Kidney tubule cell (primary cell): ENCODE data around the gene IQSEC3.
A peak's percentile ranks its signal among the peaks of the same experiment; 100 is the strongest.
"Not testable (repeated sequence)": the region's sequence is repeated elsewhere in the genome, so short reads cannot be mapped to it uniquely, and the experiment has no call there.

Experiments
- DNase-seq: peaks from one replicate; pipeline ENCODE4 v3.0.0-alpha.2; 2018; ENCODE audit warnings: low spot score

IQSEC3 gene

DNA sequence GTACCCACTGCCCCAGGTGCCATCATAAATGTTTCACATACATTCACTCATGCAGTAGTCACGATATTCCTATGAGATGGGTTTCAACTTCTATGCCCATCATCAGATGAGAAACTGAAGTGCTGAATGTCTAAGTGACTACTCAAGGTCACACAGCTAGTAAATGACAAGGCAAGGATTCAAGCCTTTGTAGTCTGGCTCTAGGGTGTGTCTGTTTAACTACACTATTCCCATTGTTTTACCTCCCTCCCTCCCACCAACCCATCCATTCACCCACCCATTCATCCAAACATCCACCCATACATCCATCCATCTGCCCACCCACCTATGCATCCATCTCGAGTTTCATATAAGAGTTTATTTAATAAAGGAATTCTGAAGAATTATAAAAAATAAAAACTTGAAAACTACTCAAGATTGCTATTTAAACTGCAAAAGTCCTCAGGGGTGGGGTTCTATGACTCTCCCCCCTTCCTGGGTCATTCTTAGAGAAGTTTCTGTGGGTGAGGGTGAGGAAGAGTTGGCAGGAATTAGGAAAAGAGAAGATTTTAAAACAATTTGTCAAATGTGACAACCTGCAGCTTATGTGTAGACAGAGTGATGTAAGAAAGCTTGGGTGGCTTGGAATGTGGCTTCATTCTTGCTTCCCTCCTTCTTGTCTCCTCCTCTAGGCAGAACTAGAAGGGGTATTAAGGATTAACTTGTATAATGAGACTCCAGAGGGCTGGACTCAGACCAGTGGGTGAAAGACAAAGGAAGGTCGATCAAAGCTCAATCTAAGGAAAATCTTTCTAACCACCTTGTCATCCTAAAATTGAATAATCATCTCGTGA, 13.4 kb upstream of the IQSEC3 start:
- peak; percentile 8 for DNase-seq

DNA sequence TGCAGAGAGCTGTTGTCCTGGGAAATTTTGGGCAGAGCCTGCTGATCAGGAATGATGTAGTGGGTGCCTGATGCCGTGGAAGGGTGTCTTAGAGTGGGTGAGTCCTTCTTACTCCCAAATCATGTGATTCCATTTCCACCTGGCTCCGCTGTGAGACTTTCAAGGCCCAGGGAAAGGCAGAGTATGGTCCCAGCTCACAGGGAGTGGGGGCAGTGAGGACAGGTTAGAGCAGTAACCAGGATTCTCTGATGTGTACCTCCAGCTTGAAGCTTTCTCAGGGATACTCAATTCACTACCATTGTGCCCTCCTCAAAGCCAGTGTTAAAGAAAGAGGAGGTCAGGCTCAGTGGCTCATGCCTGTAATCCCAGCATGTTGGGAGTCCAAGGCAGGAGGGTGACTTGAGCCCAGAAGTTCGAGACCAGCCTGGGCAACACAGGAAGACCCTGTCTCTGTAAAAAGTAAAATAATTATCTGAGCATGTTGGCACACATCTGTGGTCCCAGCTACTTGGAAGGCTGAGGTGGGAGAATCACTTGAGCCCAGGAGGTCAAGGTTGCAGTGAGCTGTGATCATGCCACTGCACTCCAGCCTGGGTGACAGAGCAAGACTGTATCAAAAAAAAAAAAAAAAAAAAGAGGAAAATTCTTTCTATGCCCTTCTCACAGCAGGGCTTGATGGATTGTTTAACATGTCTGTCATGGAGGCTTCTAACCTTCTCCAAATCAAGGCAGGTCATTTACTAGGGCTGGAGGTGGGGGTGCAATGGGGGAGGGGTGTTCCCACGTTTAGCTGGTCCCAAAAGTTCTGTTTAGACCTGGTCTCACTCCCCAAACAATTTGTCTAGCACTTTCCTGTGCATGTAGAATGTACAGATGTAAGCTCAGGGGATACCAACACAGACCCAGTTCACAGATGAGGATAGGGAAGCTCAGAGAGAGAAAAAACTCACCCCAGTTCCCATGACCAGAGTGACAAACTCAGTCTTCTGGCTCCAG, 12.5 kb upstream of the IQSEC3 start:
- DNase-seq, result no peak

DNA sequence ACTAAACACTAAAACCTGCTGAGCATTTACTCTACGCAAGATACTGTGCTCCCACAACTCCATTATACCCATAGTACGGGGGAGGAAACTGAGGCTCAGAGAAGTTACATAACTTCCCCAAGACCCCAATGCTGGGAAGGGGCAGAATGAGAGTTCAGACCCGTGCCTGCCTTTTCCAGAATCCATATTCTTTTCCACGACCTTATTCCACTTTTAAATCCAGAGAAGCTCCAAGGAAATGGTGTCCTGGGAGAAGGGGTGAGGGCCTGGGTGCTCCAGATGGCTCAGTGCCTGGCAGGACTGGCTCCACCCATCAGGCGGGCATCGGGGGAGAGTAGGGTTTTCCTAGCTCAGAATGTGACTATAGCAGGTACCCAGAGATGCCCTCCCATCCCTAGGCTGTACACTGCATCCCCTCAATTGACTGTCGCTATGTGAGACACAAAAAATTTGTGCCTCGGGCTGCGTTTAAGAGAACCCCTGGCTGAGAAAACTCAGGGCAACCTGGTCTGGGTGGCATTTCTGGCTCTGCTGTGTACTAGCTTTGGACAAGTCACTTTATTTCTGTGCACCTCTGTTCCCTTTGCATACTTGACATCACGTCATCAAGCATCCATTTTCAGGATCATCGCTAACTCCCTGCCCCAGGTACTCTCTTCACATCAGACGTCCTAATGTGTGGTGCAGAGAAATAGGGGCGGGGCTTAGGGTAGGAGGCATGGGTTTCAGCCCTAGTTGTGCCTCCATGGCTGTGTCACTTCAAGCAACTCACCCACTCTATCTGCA, 11.6 kb upstream of the IQSEC3 start:
- DNase-seq, result no peak

DNA sequence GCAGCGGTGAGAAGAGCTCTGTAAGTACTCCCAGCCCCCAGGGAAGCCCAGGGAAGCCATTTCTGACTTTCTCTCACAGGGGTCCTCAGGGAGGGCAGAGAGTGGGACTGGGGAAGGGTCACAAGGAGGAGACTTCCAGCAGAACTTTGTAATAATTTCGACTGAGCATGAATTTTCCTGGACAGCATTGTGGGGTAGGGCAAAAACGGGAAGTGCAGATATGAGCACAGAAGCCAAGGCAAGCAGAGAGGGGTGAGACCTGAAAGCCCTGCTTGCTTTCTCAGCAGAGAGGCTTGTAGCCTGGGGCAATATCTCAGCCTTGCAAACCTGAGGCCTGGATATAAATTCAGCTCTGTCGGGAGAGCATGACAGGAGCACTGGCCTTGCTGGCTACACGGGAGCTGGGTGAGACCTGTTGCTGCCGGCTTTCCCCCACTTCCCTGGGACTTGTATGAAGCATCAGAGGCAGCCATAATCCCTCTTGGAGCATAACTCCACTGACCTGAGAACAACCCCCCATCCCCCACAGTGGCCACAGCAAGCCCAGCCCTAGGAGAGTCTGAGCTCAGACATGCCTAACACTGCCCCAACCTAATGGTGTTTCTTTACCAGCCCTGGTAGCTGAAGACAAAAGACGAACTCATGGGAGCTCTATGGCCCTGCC, 9.8 kb upstream of the IQSEC3 start:
- peak; percentile 13 for DNase-seq

DNA sequence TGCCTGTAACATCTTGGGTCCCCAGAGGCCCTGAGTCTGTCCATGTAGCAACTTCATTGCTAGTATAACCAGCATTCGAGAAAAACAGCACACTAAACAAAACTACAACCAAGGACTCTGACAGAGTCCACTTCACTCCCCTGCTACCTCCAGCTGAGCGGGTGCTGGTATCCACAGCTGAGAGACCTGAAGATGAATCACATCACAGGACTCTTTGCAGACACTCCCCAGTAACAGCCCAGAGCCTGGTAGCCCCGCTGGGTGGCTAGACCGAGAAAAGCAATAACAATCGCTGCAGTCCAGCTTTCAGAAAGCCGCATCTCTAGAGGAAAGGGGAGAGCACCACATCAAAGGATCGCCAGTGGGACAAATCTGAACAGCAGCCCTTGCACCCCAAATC, 9.0 kb upstream of the IQSEC3 start:
- peak; percentile 16 for DNase-seq

- DNase-seq, result no peak
These were observed 7.7 kb upstream of the IQSEC3 start for GRCh38 chr12:58832-59231.

- DNase-seq, result not testable (repeated sequence)
These were observed 4.7 kb upstream of the IQSEC3 start for GRCh38 chr12:61845-62244.

GRCh38 chr12:65491-66063, 990 bp upstream of the IQSEC3 start:
- peak; percentile 77 for DNase-seq

GRCh38 chr12:66782-67504, 376 bp downstream of the IQSEC3 start:
- peak; percentile 26 for DNase-seq

GRCh38 chr12:69677-70076, 3.1 kb downstream of the IQSEC3 start:
- DNase-seq, result not testable (repeated sequence)

DNA sequence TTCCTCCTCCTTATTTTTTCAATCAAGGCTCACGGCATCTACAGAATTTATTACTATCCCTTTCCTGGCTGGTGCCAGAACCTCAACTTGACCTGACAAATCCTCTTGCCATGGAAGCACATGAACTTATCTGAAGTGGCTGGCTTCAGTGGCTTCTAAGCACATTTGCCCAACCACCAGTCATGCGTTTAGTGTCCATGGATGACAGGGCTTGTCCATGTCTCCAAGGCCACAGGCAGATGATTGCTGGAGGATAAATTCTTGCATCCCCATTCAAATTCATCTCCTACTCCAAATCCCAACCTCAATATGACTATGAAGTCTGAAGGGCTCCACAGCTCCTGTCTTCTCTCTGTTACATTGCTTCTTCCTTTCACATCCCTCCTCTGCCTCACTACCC, 4.0 kb downstream of the IQSEC3 start:
- not testable (repeated sequence) for DNase-seq

GRCh38 chr12:72018-72417, 5.5 kb downstream of the IQSEC3 start:
- DNase-seq, result not testable (repeated sequence)

DNA sequence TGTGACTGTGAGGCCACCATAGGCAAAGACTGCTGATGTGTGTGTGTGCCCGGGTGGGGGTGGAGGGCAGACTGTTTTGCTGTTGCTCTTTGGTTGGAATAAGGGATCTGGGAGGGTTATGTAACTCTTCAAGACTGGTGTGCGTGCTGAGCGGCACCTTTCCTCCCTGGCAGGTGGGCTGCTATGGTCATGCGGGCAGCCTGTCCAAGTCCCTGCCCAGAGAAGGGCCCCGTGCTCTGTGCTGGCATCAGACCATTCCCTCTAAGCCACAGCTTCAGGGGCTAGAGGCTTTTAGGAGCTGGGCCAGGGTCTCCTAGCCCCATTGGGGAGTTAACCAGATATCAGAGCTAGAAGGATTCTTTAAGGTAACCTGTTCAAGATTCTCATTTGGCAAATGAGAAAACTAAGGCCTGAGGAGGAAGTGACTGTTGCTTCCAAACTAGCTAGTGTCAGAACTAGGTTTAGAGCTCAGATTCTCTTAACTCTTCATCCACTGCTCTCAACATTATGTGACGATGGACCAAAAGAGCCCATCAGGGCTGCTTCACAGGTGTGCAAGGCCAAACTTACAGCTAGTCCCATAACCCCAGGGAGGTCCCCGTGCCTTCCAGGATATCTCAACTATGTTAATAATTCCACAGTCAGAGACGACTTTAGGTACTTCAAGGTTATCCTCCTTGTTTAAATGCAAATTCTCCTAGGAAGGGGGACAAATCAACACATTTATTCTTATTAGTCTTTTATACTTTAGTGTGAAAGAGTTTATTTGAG, 8.0 kb downstream of the IQSEC3 start:
- DNase-seq, result not testable (repeated sequence)

DNA sequence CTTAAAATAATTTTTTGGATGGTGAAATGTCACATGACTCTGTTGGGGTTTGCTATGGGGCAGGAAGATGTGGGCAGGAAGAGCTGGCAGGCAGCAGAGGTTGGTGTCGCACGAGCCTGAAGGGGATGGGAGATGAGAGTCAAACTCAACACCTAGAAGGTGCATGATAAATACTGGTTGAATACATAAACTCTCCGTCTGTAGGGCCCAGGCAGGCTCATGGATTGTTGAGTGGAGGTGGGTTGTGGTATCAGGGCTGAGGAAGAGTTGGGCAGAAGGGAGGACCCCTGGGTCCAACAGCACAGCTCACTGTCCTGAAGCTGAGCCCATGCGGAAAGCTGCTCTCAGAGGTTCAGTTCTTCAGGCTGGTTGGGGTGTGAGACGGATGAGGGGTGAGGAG, 9.0 kb downstream of the IQSEC3 start:
- DNase-seq, result not testable (repeated sequence)

DNA sequence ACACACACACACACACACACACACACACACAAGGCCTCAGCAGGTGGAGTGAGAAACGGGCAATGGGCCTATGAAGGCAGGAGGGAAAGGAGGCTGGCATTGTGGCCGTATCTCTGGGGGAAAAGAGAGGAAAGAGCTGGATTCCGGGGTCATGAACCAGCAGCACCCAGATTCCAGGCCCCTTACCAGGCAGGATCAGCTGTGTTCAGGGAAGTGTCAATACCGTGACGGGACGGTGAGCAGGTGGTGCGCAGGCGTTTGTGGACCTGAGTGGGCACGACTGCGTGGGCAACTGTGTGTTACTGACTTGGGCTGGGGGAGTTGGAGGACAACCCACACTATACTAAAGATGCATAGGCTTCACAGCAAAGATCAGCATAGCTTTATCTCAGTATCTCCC, 9.5 kb downstream of the IQSEC3 start:
- DNase-seq, result not testable (repeated sequence)

DNA sequence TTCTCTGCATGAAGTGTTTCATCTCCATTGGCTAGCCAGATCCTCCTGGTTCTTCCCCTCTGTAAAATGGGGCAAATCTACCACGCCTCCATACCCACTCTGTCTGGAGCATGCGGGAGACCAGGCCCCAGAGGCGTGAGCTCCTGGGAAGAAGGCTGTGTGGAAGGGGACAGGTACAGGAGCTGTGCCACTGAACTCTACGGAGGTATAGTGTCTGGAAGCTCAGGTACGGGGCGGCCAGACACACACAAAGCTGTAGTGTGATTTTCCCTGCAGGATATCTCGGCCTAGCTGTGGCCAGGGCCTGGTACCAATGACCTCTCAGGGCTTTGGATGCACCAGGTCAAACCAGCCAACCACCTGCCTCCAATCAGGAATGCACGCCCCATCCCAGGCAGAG, 10.0 kb downstream of the IQSEC3 start:
- not testable (repeated sequence) for DNase-seq

GRCh38 chr12:77101-77719, 10.6 kb downstream of the IQSEC3 start:
- DNase-seq, result not testable (repeated sequence)

GRCh38 chr12:77769-78383, 11.3 kb downstream of the IQSEC3 start:
- not testable (repeated sequence) for DNase-seq

DNA sequence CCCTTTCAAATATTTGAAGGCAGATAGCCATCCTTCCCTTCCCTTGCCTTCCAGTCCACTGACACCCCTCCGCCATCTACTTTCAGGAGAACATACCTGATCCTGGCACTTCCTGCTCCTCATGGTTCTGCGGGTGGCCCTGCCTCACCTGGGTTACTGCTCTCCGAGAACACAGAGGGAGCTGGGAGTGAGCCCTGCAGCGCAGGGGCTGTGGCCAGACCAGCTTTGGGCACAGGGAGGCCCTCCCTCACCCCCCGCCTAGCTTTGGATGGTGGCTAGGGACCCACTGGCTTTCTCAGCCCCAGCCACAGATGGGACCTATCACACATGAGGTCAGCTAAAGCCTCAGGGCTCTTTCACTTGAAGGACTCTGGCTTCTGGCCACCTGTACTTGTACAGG, 12.4 kb downstream of the IQSEC3 start:
- no peak for DNase-seq
